ENCODE results near the gene GREM1.

The GREM1 gene

GRCh38 chr15:32730677-32731654 lies 13.2 kb downstream of the GREM1 start:
- Histone ChIP-seq H4K20me1 (ENCODE audit: insufficient read depth, low read length) (no peaks in the 10 kb centered on the region), H3K4me3 (ENCODE audit: low read depth, low read length, poor library complexity, severe bottlenecking) (no peak overlapping the region), H3K79me2 (ENCODE audit: insufficient read depth, low read length) (no peaks in the 10 kb centered on the region), H3K4me2 (ENCODE audit: low read length) (no peak overlapping the region), H3K36me3 (ENCODE audit: insufficient read depth, low read length) (no peaks in the 10 kb centered on the region), H3K9me2 (ENCODE audit: low read depth, low read length) (no peaks in the 10 kb centered on the region), H3F3A (ENCODE audit: insufficient read depth, low read length) (no peaks in the 10 kb centered on the region), H3K27me3 (ENCODE audit: insufficient read depth, low read length) (no peaks in the 10 kb centered on the region), H3K4me1 (ENCODE audit: insufficient read depth, low read length, severe bottlenecking) (peaks cover 7% of the 10 kb centered on the region), H3K27ac (ENCODE audit: low read depth, low read length, poor library complexity, severe bottlenecking) (no peak overlapping the region), H3K9me3 (ENCODE audit: low read length) (no peaks in the 10 kb centered on the region), H3K9ac (ENCODE audit: low read length) (no peak overlapping the region), H2AFZ (ENCODE audit: low read length) (no peak overlapping the region)
- TF ChIP-seq EZH2 (IDR thresholded peaks at IDR 0.05; ENCODE audit: borderline replicate concordance, low read length), result no peak
- TF ChIP-seq CTCF (IDR thresholded peaks at IDR 0.05; ENCODE audit: low read length), result no peak

GRCh38 chr15:32732574-32733157 lies 14.9 kb downstream of the GREM1 start:
- peaks cover 7% of the 10 kb centered on the region for H3K4me1 ChIP-seq (ENCODE audit: insufficient read depth, low read length, severe bottlenecking)
- no peaks in the 10 kb centered on the region for H3K36me3 ChIP-seq (ENCODE audit: insufficient read depth, low read length)
- H4K20me1 ChIP-seq (ENCODE audit: insufficient read depth, low read length), result no peaks in the 10 kb centered on the region
- no peak for TF ChIP-seq EZH2 (IDR thresholded peaks at IDR 0.05; ENCODE audit: borderline replicate concordance, low read length)
- no peak for TF ChIP-seq CTCF (IDR thresholded peaks at IDR 0.05; ENCODE audit: low read length)
- no peaks in the 10 kb centered on the region for H3K79me2 ChIP-seq (ENCODE audit: insufficient read depth, low read length)
- H3K27me3 ChIP-seq (ENCODE audit: insufficient read depth, low read length), result no peaks in the 10 kb centered on the region
- H3K27ac ChIP-seq (ENCODE audit: low read depth, low read length, poor library complexity, severe bottlenecking), result no peak overlapping the region
- H3K9me3 ChIP-seq (ENCODE audit: low read length), result no peaks in the 10 kb centered on the region
- H3F3A ChIP-seq (ENCODE audit: insufficient read depth, low read length), result no peaks in the 10 kb centered on the region
- no peak overlapping the region for H3K9ac ChIP-seq (ENCODE audit: low read length)
- H2AFZ ChIP-seq (ENCODE audit: low read length), result no peak overlapping the region
- no peak overlapping the region for H3K4me2 ChIP-seq (ENCODE audit: low read length)
- H3K4me3 ChIP-seq (ENCODE audit: low read depth, low read length, poor library complexity, severe bottlenecking), result no peak overlapping the region
- no peaks in the 10 kb centered on the region for H3K9me2 ChIP-seq (ENCODE audit: low read depth, low read length)

- H3K9ac ChIP-seq (ENCODE audit: low read length), result no peak overlapping the region
- H3K79me2 ChIP-seq (ENCODE audit: insufficient read depth, low read length), result no peaks in the 10 kb centered on the region
- no peaks in the 10 kb centered on the region for H3F3A ChIP-seq (ENCODE audit: insufficient read depth, low read length)
- no peak overlapping the region for H3K4me2 ChIP-seq (ENCODE audit: low read length)
- H3K4me3 ChIP-seq (ENCODE audit: low read depth, low read length, poor library complexity, severe bottlenecking), result no peak overlapping the region
- no peak overlapping the region for H2AFZ ChIP-seq (ENCODE audit: low read length)
- H3K4me1 ChIP-seq (ENCODE audit: insufficient read depth, low read length, severe bottlenecking), result peaks cover 7% of the 10 kb centered on the region
- TF ChIP-seq CTCF (IDR thresholded peaks at IDR 0.05; ENCODE audit: low read length), result no peak
- TF ChIP-seq EZH2 (IDR thresholded peaks at IDR 0.05; ENCODE audit: borderline replicate concordance, low read length), result no peak
- no peaks in the 10 kb centered on the region for H3K36me3 ChIP-seq (ENCODE audit: insufficient read depth, low read length)
- H4K20me1 ChIP-seq (ENCODE audit: insufficient read depth, low read length), result no peaks in the 10 kb centered on the region
- no peaks in the 10 kb centered on the region for H3K9me2 ChIP-seq (ENCODE audit: low read depth, low read length)
- no peak overlapping the region for H3K27ac ChIP-seq (ENCODE audit: low read depth, low read length, poor library complexity, severe bottlenecking)
- no peaks in the 10 kb centered on the region for H3K27me3 ChIP-seq (ENCODE audit: insufficient read depth, low read length)
- no peaks in the 10 kb centered on the region for H3K9me3 ChIP-seq (ENCODE audit: low read length)
These were observed 15.5 kb downstream of the GREM1 start for GRCh38 chr15:32733281-32733680.
